Tibial nerve (tissue), 4 donors: ENCODE results near the gene ZNF566.

Source experiments
- CTCF ChIP-seq, 5 experiments: fragments of 200-600 bp in 3 of 5; fragments of 450-650 bp in 2 of 5; sonication (generic) in 3 of 5; IDR thresholded peaks; one replicate each; pipeline ENCODE4 v1.5.1; 2016 to 2019; ENCODE audit warnings: antibody characterized with exemption in 5 of 5, mild to moderate bottlenecking in 3 of 5, moderate library complexity in 2 of 5
- EP300 ChIP-seq, 2 donors: sonication (generic); formaldehyde crosslinking; IDR thresholded peaks; one replicate each; pipeline ENCODE4 v1.6.1; 2017; ENCODE audit warnings: antibody characterized with exemption in 2 of 2, mild to moderate bottlenecking in 1 of 2
- POLR2A ChIP-seq, 2 donors: fragments of 450-650 bp; IDR thresholded peaks; one replicate each; pipeline ENCODE4 v1.6.1; 2017; ENCODE audit warnings: antibody characterized with exemption in 2 of 2, mild to moderate bottlenecking in 2 of 2, moderate library complexity in 2 of 2

GRCh38 chr19:36436531-36436930 is 52.8 kb downstream of the ZNF566 start:
- TF ChIP-seq CTCF (IDR thresholded peaks at IDR 0.05): no peak
- TF ChIP-seq EP300 (IDR thresholded peaks at IDR 0.05): no peak
- no peak for TF ChIP-seq POLR2A (IDR thresholded peaks at IDR 0.05)
